NOMO-1 treated with dmso at 0.1 percent for 144 hours (cell line): Measurements from ENCODE around the gene HDAC1.

ENCODE experiments used
- DNase-seq: peaks from one replicate; lab custom pipeline; 2025; ENCODE audit not compliant: unreplicated experiment; lab: John Stamatoyannopoulos, UW

Gene HDAC1

GRCh38 chr1:32327204-32327603, 35.3 kb downstream of the HDAC1 start:
- DNase-seq = no peak

GRCh38 chr1:32329931-32330466, 38.1 kb downstream of the HDAC1 start:
- DNase-seq = no peak

GRCh38 chr1:32330558-32331151, 38.8 kb downstream of the HDAC1 start:
- no peak for DNase-seq

- no peak for DNase-seq
These were observed 39.7 kb downstream of the HDAC1 start for GRCh38 chr1:32331549-32331948.

- DNase-seq = no peak
These were observed 40.6 kb downstream of the HDAC1 start for GRCh38 chr1:32332290-32333079.

- DNase-seq = no peak
These were observed 41.5 kb downstream of the HDAC1 start for GRCh38 chr1:32333251-32333963.

GRCh38 chr1:32334274-32334861, 42.5 kb downstream of the HDAC1 start:
- no peak for DNase-seq

- no peak for DNase-seq
These were observed 43.1 kb downstream of the HDAC1 start for GRCh38 chr1:32334864-32335534.

- no peak for DNase-seq
These were observed 43.6 kb downstream of the HDAC1 start for GRCh38 chr1:32335535-32335789.

- no peak for DNase-seq
These were observed 44.1 kb downstream of the HDAC1 start, which contains the start of gene MARCKSL1 for GRCh38 chr1:32335790-32336590. TSS of gene MARCKSL1 (minus strand) at chr1:32336233. CDS start at chr1:32336033, 200 bp downstream.

GRCh38 chr1:32336591-32336932, 44.7 kb downstream of the HDAC1 start:
- DNase-seq = no peak

- DNase-seq = peak; percentile 43
These were observed 45.2 kb downstream of the HDAC1 start for GRCh38 chr1:32336963-32337675.

- peak; percentile 30 for DNase-seq
These were observed 46.2 kb downstream of the HDAC1 start for GRCh38 chr1:32337855-32338636.

GRCh38 chr1:32338637-32339145, 46.8 kb downstream of the HDAC1 start:
- DNase-seq = no peak

GRCh38 chr1:32339363-32339978, 47.6 kb downstream of the HDAC1 start:
- DNase-seq = peak; percentile 59

- DNase-seq = no peak
These were observed 49.4 kb downstream of the HDAC1 start for GRCh38 chr1:32341186-32341757.

GRCh38 chr1:32341971-32342370, 50.1 kb downstream of the HDAC1 start:
- no peak for DNase-seq

- DNase-seq = no peak
These were observed 50.8 kb downstream of the HDAC1 start for GRCh38 chr1:32342704-32343103.
